B cell (primary cell): ENCODE measurements around the gene PPP1R16B.

Experiments used
- CTCF ChIP-seq: fragments of 200-600 bp; IDR thresholded peaks from one replicate; pipeline ENCODE4 v1.8.0; 2022; ENCODE audit warnings: antibody characterized with exemption, mild to moderate bottlenecking
- EZH2 ChIP-seq: IDR thresholded peaks from 2 replicates; pipeline ENCODE4 v1.6.1; 2012; ENCODE audit warnings: borderline replicate concordance, low read depth, mild to moderate bottlenecking, moderate library complexity, low read length; ENCODE audit not compliant: insufficient read depth, poor library complexity, severe bottlenecking

- TF ChIP-seq CTCF (no peak), EZH2 (no peak)
Measured at GRCh38 chr20:38759106-38759505, 46.4 kb upstream of the PPP1R16B start.
